K562 (cell line): Measurements from ENCODE around the gene CABP2. TPM values are rescaled to one million over a fixed set of nuclear protein-coding genes. Genes with fewer than 3 reads are reported as not detected.

ENCODE experiments used
- ATAC-seq: fragments of 200-7000 bp; cut with Tn5 transposase; 3 replicates; pipeline ENCODE4 v1.9.1; 2020; ENCODE audit warnings: moderate library complexity
- BruUV-seq: library from RNA; stranded (reverse); fragments of 400-500 nt; replicated peaks from 2 replicates; lab custom pipeline; 2021; lab: Mats Ljungman, UMichigan
- CTCF ChIA-PET: fragments of 300-600 bp; formaldehyde crosslinking; extraction: SDS; loops from one replicate; lab custom pipeline; 2021; ENCODE audit warnings: low intra/inter-chr PET ratio; lab: Yijun Ruan, JAX
- POLR2A ChIA-PET: fragments of 300-600, 350-650 bp; sonication (Branson Sonifier 250); formaldehyde crosslinking; extraction: SDS; loops from one replicate; lab custom pipeline; 2021; ENCODE audit warnings: antibody characterized with exemption, inconsistent platforms; lab: Yijun Ruan, JAX
- DNase-seq, 4 experiments: peaks; one replicate each; pipeline versions ENCODE4 v3.0.0 to v3.0.0-alpha.2; 2011 to 2018; ENCODE audit warnings: low spot score in 3 of 4, mixed read lengths in 3 of 4; ENCODE audit errors: extremely low read depth in 1 of 4
- FAIRE-seq: peaks from 2 replicates; lab custom pipeline; 2011; peaks lifted over from hg19 to GRCh38; lab: Jason Lieb, UNC
- H2AFZ ChIP-seq: 2 replicates; pipeline ENCODE4 v1.6.0; 2011; ENCODE audit warnings: low read depth, low read length, control low read depth, inconsistent platforms
- H3K27ac ChIP-seq: fragments of 200-600 bp; 3 replicates; pipeline ENCODE4 v1.8.0; 2011; ENCODE audit warnings: low read depth, mild to moderate bottlenecking, control low read depth, inconsistent platforms, low read length, moderate library complexity, mixed read lengths; ENCODE audit errors: extremely low read depth
- H3K27me3 ChIP-seq, 2 experiments: fragments of 300-600 bp in 1 of 2; 2 replicates in 1 of 2; 3 replicates in 1 of 2; pipeline versions ENCODE4 v1.6.0 to v1.8.0; 2011; ENCODE audit warnings: inconsistent platforms in 2 of 2, low read length in 2 of 2, mild to moderate bottlenecking in 1 of 2, mixed read lengths in 1 of 2, moderate library complexity in 1 of 2; ENCODE audit not compliant: control insufficient read depth in 2 of 2, insufficient read depth in 2 of 2
- H3K36me3 ChIP-seq: fragments of 300-600 bp; 3 replicates; pipeline ENCODE4 v1.8.0; 2011; ENCODE audit warnings: mild to moderate bottlenecking, low read length, inconsistent platforms; ENCODE audit not compliant: control insufficient read depth, insufficient read depth
- H3K4me1 ChIP-seq, 2 experiments: fragments of 200-600 bp in 1 of 2; replicated peaks in 1 of 2; 2 replicates in 1 of 2; 3 replicates in 1 of 2; pipeline versions ENCODE4 v1.5.1 to v1.8.0; 2011; ENCODE audit warnings: inconsistent platforms in 2 of 2, low read length in 2 of 2, mild to moderate bottlenecking in 1 of 2, mixed read lengths in 1 of 2, moderate library complexity in 1 of 2; ENCODE audit not compliant: control insufficient read depth in 2 of 2, insufficient read depth in 2 of 2
- H3K4me2 ChIP-seq: 2 replicates; pipeline ENCODE4 v1.6.1; 2011; ENCODE audit warnings: low read length, control low read depth, inconsistent platforms, mixed read lengths; ENCODE audit not compliant: insufficient read depth
- H3K4me3 ChIP-seq: fragments of 200-600 bp; sonication (generic), shearing (Covaris generic); 2 replicates; pipeline ENCODE4 v1.5.1; 2016; ENCODE audit warnings: control low read depth, inconsistent platforms
- H3K79me2 ChIP-seq: fragments of 200-600 bp; 3 replicates; pipeline ENCODE4 v1.8.0; 2011; ENCODE audit warnings: low read length, inconsistent platforms; ENCODE audit not compliant: control insufficient read depth, insufficient read depth
- H3K9ac ChIP-seq, 2 experiments: 2 replicates each; pipeline versions ENCODE4 v1.6.0 to v1.6.1; 2011; ENCODE audit warnings: low read depth in 2 of 2, low read length in 2 of 2, control low read depth in 1 of 2, inconsistent platforms in 1 of 2, mild to moderate bottlenecking in 1 of 2, mixed read lengths in 1 of 2; ENCODE audit not compliant: insufficient read depth in 1 of 2
- H3K9me1 ChIP-seq: one replicate; pipeline ENCODE4 v1.6.0; 2011; ENCODE audit warnings: inconsistent platforms, mild to moderate bottlenecking, low read length, moderate library complexity; ENCODE audit not compliant: control insufficient read depth, insufficient read depth
- H3K9me3 ChIP-seq: replicated peaks from 2 replicates; pipeline ENCODE4 v1.5.1; 2011; ENCODE audit warnings: low read depth, low read length, inconsistent platforms; ENCODE audit not compliant: control insufficient read depth, insufficient read depth
- H4K20me1 ChIP-seq: replicated peaks from 2 replicates; pipeline ENCODE4 v1.6.1; 2011; ENCODE audit warnings: low read length, inconsistent platforms, mixed read lengths; ENCODE audit not compliant: control insufficient read depth, insufficient read depth
- KDM2B ChIP-seq: fragments of 250-450 bp; sonication (Bioruptor Pico); IDR thresholded peaks from 2 replicates; pipeline ENCODE4 v1.8.0; 2021; ENCODE audit warnings: mild to moderate bottlenecking, moderate library complexity
- POLR2G ChIP-seq: fragments of 200-400 bp; formaldehyde crosslinking; IDR thresholded peaks from 2 replicates; pipeline ENCODE4 v1.6.1; 2017; ENCODE audit warnings: low read depth, mild to moderate bottlenecking, antibody characterized with exemption, low read length, moderate library complexity
- RBFOX2 ChIP-seq: fragments of 200-400 bp; formaldehyde crosslinking; IDR thresholded peaks from 2 replicates; pipeline ENCODE4 v1.6.1; 2017; ENCODE audit warnings: low read depth, mild to moderate bottlenecking, low read length, moderate library complexity
- RBM22 ChIP-seq: fragments of 200-400 bp; formaldehyde crosslinking; IDR thresholded peaks from 2 replicates; pipeline ENCODE4 v1.6.1; 2018; ENCODE audit warnings: low read length, low read depth; ENCODE audit not compliant: poor library complexity, severe bottlenecking
- SP2 ChIP-seq: IDR thresholded peaks from 2 replicates; pipeline ENCODE4 v1.6.1; 2011; ENCODE audit warnings: mild to moderate bottlenecking, low read depth, low read length, moderate library complexity; ENCODE audit not compliant: poor library complexity, severe bottlenecking; ENCODE audit errors: extremely low read depth
- ZNF124 ChIP-seq: sonication (generic); formaldehyde crosslinking; IDR thresholded peaks from 2 replicates; pipeline ENCODE4 v1.8.1; 2022; ENCODE audit warnings: missing genetic modification reagents
- WGBS: fragments of 100-300 bp; shearing (Covaris generic); methylation state at CpG from one replicate; pipeline ENCODE4 v1.1.6; 2016; ENCODE audit warnings: low coverage, mixed read lengths; ENCODE audit not compliant: insufficient coverage; ENCODE audit errors: missing lambda C conversion rate; 5-methylcytosine and 5-hydroxymethylcytosine counted together
- in situ Hi-C: fragments of 300-500 bp; cut with MboI; formaldehyde crosslinking; loops from 4 replicates; pipeline ENCODE4 v1.15.0; 2018; ENCODE audit warnings: inconsistent platforms, mixed read lengths
- intact Hi-C: fragments of 100-400 bp; cut with micrococcal nuclease; formaldehyde crosslinking; loops from 2 replicates; pipeline ENCODE4 v1.14.2; 2022
- polyA plus RNA-seq, 8 experiments: library from polyadenylated mRNA; depleted of rRNA in 4 of 8; stranded (reverse) in 5 of 8; unstranded in 3 of 8; fragments of >200 nt; fragmentation: Nextera tagmentation in 2 of 8; fragmentation: Illumina TruSeq in 1 of 8; extraction: Ambion mirVana in 2 of 8; extraction: Trizol in 1 of 8; gene quantifications; 2 replicates each; pipeline versions ENCODE4 v1.2.1 to v1.2.3, GENCODE V29; 2011 to 2014; ENCODE audit warnings: inconsistent platforms in 1 of 8, missing spikeins in 1 of 8
- total RNA-seq, 7 experiments: library from RNA; depleted of rRNA in 6 of 7; stranded (reverse); fragments of >200 nt in 6 of 7; fragmentation: Illumina TruSeq in 2 of 7; extraction: Trizol in 2 of 7; gene quantifications; 2 replicates each; pipeline versions ENCODE4 v1.2.1 to v1.2.3, GENCODE V29; 2011 to 2021; ENCODE audit warnings: low replicate concordance in 1 of 7

The CABP2 gene
- total and polyA plus RNA-seq, 9 of the 15 experiments (the other 6 are each of a cell fraction or from before 2014, with no cell fraction given) = not detected

GRCh38 chr11:67491276-67492068, 31.8 kb downstream of the CABP2 start:
- peak overlapping the region in 1 of 2 experiments; percentile 58; a peak in 1 of 4 replicates for H3K9ac ChIP-seq
- no peak overlapping the region for H3K4me3 ChIP-seq
- H3K27me3 ChIP-seq = no peaks in the 10 kb centered on the region
- intact Hi-C loops = no loop called here
- peak; percentile 37 for TF ChIP-seq RBM22
- no peak for TF ChIP-seq SP2
- H2AFZ ChIP-seq = no peak overlapping the region
- in situ Hi-C loops = no loop called here
- H4K20me1 ChIP-seq = no peaks in the 10 kb centered on the region
- no TSS peak for BruUV-seq
- WGBS = 94% methylated on average over 10 of the region's 24 CpGs
- ATAC-seq (no peak), FAIRE-seq (no peak), DNase-seq (no peak)
- H3K9me3 ChIP-seq = no peaks in the 10 kb centered on the region
- peaks cover 8% of the 10 kb centered on the region; the same call in 1 of the 3 replicates for H3K79me2 ChIP-seq
- H3K4me2 ChIP-seq = no peak overlapping the region
- H3K9me1 ChIP-seq = no peaks in the 10 kb centered on the region
- H3K36me3 ChIP-seq = peaks cover 88% of the 10 kb centered on the region; the same call in 2 of the 3 replicates
- POLR2A ChIA-PET = interaction anchor here (0.6 to 1.4 kb wide), 8 partner anchors 10 to 545 kb away, joined by 3 to 5 read pairs (median 4); no protein-coding TSS in a partner anchor
- CTCF ChIA-PET = no interaction called here
- peaks cover under 1 to 77% of the 10 kb centered on the region in 2 experiments; a peak in 3 of 5 replicates for H3K4me1 ChIP-seq
- no peak overlapping the region for H3K27ac ChIP-seq

- Histone ChIP-seq H3K9me3 (no peaks in the 10 kb centered on the region), H3K79me2 (peaks cover 11% of the 10 kb centered on the region; the same call in 1 of the 3 replicates), H3K4me1 (peaks cover 8 to 81% of the 10 kb centered on the region in 2 experiments; a peak in 4 of 5 replicates), H2AFZ (no peak overlapping the region), H3K36me3 (peaks cover 81% of the 10 kb centered on the region; the same call in 2 of the 3 replicates), H4K20me1 (no peaks in the 10 kb centered on the region), H3K9me1 (no peaks in the 10 kb centered on the region), H3K27me3 (no peaks in the 10 kb centered on the region), H3K4me3 (no peak overlapping the region), H3K9ac (peak overlapping the region in 1 of 2 experiments; percentile 45; a peak in 2 of 4 replicates), H3K4me2 (no peak overlapping the region), H3K27ac (no peak overlapping the region)
- no peak for FAIRE-seq
- no peak for TF ChIP-seq KDM2B (CRISPR knock-in tag)
- TF ChIP-seq RBFOX2 = peak; percentile 45; the same call in 1 of the 2 replicates
- TF ChIP-seq ZNF124 (CRISPR knock-in tag) = no peak
- peak; percentile 65 for TF ChIP-seq POLR2G
- intact Hi-C loops (no loop called here), in situ Hi-C loops (no loop called here)
- BruUV-seq = no TSS peak
- ChIA-PET POLR2A (interaction anchor here (0.6 to 1.6 kb wide), 5 partner anchors 8 to 923 kb away, joined by 3 to 9 read pairs (median 3); no protein-coding TSS in a partner anchor), CTCF (no interaction called here)
- WGBS = 91% methylated on average over 11 of the region's 15 CpGs
- no peak for DNase-seq
- ATAC-seq = no peak
Measured at GRCh38 chr11:67490727-67491065, 32.5 kb downstream of the CABP2 start.
